NCI-H2227 (cell line): ENCODE measurements around the gene KRTAP9-1.
"Not testable (repeated sequence)": the region's sequence is repeated elsewhere in the genome, so short reads cannot be mapped to it uniquely, and the experiment has no call there.

Experiments
- DNase-seq: peaks from one replicate; lab custom pipeline; 2025; ENCODE audit not compliant: unreplicated experiment; lab: John Stamatoyannopoulos, UW

KRTAP9-1 gene

DNA sequence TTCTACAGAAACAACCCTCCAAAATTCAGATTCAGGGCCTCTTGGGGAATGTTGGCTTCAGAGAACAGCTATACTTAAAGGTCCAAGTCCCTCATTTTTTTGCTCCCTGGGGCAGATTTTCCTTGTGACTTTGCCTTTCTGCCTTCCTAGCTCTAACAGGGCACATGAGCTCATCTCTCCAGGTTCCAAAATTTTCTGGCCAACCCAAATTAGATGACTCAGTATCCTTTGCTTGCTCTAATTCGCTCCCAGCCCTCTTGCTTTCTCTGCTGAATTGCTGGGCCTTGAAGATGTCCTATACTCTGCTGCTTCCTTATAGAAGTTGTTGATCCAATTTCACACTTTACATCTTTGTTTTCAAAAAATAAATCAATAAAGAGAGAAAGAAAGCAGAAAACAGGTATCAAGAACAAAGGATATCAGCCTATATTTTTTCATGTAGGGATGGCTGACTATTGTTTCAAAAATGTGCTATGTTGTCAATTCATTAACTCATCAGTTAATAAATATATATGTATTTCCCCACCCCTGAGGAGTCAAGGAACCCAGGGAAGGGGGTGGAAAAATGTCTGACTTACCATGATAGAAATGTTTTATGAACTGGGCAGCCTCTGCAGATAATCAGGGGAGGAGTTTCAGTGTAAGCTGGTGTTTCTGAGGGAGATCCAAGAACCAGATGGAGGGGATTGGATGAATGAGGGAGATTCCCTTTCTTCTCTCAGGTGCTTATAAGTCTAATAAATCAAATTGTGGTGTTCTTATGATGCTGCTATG lies 10.7 kb upstream of the KRTAP9-1 start:
- DNase-seq = no peak

DNA sequence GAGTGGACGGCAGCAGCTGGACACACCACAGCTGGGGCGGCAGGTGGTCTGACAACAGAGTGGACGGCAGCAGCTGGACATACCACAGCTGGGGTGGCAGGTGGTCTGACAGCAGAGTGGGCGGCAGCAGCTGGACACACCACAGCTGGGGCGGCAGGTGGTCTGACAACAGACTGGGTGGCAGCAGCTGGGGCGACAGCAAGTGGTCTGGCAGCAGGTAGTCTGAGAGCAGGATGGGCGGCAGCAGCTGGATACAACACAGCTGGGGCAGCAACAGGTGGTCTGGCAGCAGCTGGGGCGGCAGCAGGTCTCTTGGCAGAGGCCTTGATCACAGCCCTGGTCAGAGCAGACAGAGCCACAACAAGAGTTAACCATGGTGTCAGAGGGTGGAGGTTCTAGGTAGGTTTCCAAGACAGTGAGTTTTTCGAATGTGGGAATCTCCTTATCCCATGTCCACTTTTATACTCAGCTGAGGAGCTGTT lies 5.2 kb upstream of the KRTAP9-1 start, which contains the start of gene KRTAP4-1:
KRTAP4-1 (minus strand) TSS at position 432 of the 482 bp plus-strand sequence; CDS start at position 375, 57 bp downstream.
- DNase-seq = no peak

- DNase-seq = no peak
Observed at GRCh38 chr17:41185001-41185400, 4.7 kb upstream of the KRTAP9-1 start.

- DNase-seq = no peak
Observed at GRCh38 chr17:41186872-41187271, 2.8 kb upstream of the KRTAP9-1 start.

- DNase-seq = no peak
Observed at GRCh38 chr17:41190328-41190727, 641 bp downstream of the KRTAP9-1 start.

DNA sequence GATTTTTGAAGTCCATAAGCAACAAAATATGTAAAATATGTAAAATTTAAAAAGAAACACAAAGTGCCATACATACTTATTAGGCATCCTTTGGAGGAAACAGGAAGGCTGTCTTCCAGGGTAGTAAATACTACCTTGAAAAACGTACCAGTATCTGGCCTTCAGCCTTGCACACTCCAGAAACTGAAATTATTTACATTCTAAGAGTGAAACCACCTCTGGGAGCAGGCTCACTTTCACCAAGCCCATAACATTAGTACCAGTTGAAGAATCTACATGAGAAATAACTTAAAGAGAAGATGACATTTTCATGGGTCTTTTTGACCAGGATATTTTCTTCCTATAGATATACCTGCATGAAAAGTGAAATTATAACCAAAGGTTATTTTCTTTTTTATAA lies 6.4 kb downstream of the KRTAP9-1 start:
- DNase-seq = no peak

DNA sequence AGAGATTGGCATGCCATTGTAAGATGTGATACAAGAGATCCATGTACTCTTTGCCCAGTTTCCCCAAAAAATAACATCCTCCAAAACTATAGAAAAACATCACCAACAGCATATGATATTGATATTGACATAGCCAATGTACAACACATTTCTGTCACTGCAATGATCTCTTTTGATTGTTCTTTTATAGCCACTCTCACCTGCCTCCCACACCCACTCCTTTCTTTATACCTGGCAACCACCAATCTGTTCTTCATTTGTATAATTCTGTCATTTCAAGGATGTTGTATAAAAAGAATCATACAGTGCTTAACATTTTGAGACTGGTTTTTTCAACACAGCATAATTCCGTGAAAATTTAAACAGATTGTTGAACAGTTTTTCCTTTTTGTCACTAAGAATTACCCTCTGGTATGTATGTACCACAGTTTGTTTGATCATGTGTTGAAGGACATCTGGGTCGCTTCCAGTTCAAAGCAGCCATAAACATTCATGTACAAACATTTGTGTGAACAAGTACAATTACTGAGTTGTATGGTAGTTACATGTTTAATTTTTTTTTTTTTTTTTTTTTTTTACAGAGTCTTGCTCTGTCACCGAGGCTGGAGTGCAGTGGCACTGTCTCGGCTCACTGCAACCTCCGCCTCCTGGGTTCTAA lies 9.9 kb downstream of the KRTAP9-1 start:
- no peak for DNase-seq

- no peak for DNase-seq
Observed at GRCh38 chr17:41211845-41212466, 22.3 kb downstream of the KRTAP9-1 start.

GRCh38 chr17:41212524-41213169 lies 23.0 kb downstream of the KRTAP9-1 start:
- no peak for DNase-seq

DNA sequence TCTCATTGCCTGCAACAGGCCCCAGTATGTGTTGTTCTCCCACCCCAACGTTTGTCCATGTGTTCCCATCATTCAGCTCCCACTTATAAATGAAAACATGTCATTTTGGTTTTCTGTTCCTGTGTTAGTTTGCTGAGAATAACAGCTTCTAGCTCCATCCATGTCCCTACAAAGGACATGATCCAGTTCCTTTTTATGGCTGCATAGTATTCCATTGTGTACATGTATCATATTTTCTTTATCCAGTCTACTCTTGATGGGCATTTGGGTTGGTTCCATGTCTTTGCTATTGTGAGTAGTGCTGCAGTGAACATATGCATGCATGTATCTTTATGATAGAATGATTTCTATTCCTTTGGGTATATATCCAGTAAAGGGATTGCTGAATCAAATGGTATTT lies 26.0 kb downstream of the KRTAP9-1 start:
- DNase-seq = no peak

GRCh38 chr17:41223821-41224220 lies 34.1 kb downstream of the KRTAP9-1 start:
- DNase-seq = no peak

DNA sequence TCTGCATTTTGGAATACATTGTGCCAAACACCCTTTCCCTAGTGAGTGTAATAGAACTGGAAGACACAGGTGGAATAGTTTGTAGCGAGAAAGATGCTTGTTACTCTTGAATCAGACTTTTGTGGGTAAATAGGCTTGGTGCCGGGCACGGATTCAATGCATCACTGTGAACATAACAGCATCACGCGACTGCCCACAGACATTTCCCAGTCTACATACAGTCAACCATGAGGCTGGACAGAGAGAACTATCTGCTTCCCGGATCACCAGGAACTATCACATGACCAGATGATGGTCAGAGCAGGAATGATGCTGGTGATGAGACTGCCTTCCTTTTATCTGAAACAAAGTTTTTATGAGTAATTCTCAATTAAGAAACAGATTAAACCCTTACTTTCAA lies 36.4 kb downstream of the KRTAP9-1 start:
- DNase-seq = no peak

DNA sequence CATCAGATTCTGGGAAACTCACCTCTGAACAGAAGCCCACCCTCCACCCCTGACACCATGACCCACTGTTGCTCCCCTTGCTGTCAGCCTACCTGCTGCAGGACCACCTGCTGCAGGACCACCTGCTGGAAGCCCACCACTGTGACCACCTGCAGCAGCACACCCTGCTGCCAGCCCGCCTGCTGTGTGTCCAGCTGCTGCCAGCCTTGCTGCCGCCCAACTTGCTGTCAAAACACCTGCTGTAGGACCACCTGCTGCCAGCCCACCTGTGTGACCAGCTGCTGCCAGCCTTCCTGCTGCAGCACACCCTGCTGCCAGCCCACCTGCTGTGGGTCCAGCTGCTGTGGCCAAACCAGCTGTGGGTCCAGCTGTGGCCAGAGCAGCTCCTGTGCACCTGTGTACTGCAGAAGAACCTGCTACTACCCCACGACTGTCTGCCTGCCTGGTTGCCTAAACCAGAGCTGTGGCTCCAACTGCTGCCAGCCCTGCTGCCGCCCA lies 37.0 kb downstream of the KRTAP9-1 start, which contains the start of gene KRTAP9-2:
KRTAP9-2 (plus strand) TSS at position 51 of the 498 bp plus-strand sequence; CDS start at position 58, 7 bp downstream.
- DNase-seq = not testable (repeated sequence)

DNA sequence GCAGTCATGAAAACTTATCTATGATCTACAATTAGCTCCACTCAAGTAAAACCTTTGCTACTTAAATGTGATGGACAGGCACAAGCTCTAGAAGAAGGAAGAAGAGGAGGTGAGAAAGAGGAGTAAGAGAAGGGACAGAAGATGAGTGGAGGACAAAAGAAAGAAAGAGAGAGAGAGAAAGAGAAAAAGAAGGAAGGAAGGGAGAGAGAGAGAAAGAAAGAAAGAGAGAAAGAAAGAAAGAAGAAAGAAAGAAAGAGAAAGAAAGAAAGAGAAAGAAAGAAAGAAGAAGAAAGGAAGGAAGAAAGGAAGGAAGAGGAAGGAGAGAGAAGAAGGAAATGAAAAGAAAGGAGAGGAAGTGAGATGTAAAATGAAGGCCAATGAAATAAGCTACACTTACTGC lies 40.4 kb downstream of the KRTAP9-1 start:
- DNase-seq = no peak

- no peak for DNase-seq
Observed at GRCh38 chr17:41231731-41232130, 42.0 kb downstream of the KRTAP9-1 start.

GRCh38 chr17:41232399-41233105 lies 42.9 kb downstream of the KRTAP9-1 start, which contains the start of gene KRTAP9-3:
TSS of gene KRTAP9-3 (plus strand) at chr17:41232449. CDS start at chr17:41232502, 53 bp downstream.
- DNase-seq = not testable (repeated sequence)

GRCh38 chr17:41237116-41237515 lies 47.4 kb downstream of the KRTAP9-1 start:
- not testable (repeated sequence) for DNase-seq

GRCh38 chr17:41237949-41238437 lies 48.3 kb downstream of the KRTAP9-1 start, which contains the start of gene KRTAP9-8:
TSS of gene KRTAP9-8 (plus strand) at chr17:41237999. CDS start at chr17:41238052, 53 bp downstream.
- DNase-seq = not testable (repeated sequence)
